ENCODE data around the gene NOL9.
"Not testable (repeated sequence)": the region's sequence is repeated elsewhere in the genome, so short reads cannot be mapped to it uniquely, and the experiment has no call there.

The NOL9 gene

DNA sequence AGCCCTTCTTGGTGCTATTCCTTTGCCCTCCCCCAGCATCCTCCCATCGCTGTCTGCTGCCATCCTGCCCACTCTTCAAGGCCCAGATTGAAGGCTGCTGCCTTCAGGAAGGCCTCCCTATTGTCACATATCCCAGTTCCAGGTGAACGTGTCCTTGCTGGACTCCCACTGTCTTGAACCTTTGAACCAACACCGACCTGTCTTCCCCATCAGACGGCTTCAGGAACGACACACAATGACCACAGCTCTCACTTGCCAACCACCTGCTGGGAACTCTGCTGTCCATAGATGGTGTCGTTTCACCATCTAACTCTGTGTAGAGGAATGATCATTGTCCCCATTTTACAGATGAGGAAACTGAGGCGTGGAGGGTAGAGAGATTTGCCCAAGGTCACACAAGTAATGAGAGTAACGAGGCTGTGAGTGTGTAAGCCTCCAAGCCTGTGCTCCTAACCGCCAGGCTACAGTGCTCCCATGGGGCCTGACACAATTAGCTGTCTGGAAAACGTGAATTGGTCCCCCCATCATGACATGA lies 53.0 kb downstream of the NOL9 start:
- peaks cover 10% of the 10 kb centered on the region for H3K4me1 Mint-ChIP-seq (ENCODE audit: low read depth)
- no peaks in the 10 kb centered on the region for H3K36me3 Mint-ChIP-seq (ENCODE audit: low read depth)
- DNase-seq, result no peak
- H3K9me3 Mint-ChIP-seq, result no peaks in the 10 kb centered on the region
- H3K27me3 Mint-ChIP-seq, result peaks cover 19% of the 10 kb centered on the region
- no peak overlapping the region for H3K4me3 Mint-ChIP-seq
- H3K27ac Mint-ChIP-seq, result no peak overlapping the region

GRCh38 chr1:6500544-6501278 lies 53.6 kb downstream of the NOL9 start:
- Mint-ChIP-seq H3K36me3 (ENCODE audit: low read depth) (no peaks in the 10 kb centered on the region), H3K27me3 (peaks cover 25% of the 10 kb centered on the region), H3K27ac (no peak overlapping the region)

DNA sequence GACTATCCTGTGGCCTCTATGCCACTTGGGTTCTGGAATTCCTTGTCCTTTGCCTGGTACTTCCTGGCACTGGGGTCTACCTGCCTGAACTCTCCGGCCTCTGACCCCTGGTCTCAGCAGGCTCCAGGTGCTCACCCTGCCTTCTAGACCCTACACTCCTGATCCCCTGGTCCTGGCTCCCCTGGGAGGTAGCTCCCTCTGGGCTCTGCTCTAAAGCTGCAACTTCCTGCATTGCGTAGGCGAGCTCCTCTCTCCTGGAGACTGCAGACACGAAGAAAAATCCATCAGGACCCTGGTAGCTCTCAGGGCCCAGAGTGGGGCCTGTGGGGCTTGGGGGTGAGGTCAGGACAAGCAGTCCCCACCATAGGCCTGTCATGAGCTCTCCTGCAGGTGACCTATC lies 55.0 kb downstream of the NOL9 start:
- Mint-ChIP-seq H3K4me1 (ENCODE audit: low read depth) (peaks cover 16% of the 10 kb centered on the region), H3K27me3 (peaks cover 27% of the 10 kb centered on the region), H3K9me3 (no peaks in the 10 kb centered on the region), H3K27ac (no peak overlapping the region), H3K36me3 (ENCODE audit: low read depth) (no peaks in the 10 kb centered on the region), H3K4me3 (no peak overlapping the region)
- DNase-seq, result no peak

More at GRCh38 chr1:6500544-6501278, 53.6 kb downstream of the NOL9 start:
- no peak for DNase-seq
- H3K4me1 Mint-ChIP-seq (ENCODE audit: low read depth), result peaks cover 15% of the 10 kb centered on the region
- no peak overlapping the region for H3K4me3 Mint-ChIP-seq
- H3K9me3 Mint-ChIP-seq, result no peaks in the 10 kb centered on the region

DNA sequence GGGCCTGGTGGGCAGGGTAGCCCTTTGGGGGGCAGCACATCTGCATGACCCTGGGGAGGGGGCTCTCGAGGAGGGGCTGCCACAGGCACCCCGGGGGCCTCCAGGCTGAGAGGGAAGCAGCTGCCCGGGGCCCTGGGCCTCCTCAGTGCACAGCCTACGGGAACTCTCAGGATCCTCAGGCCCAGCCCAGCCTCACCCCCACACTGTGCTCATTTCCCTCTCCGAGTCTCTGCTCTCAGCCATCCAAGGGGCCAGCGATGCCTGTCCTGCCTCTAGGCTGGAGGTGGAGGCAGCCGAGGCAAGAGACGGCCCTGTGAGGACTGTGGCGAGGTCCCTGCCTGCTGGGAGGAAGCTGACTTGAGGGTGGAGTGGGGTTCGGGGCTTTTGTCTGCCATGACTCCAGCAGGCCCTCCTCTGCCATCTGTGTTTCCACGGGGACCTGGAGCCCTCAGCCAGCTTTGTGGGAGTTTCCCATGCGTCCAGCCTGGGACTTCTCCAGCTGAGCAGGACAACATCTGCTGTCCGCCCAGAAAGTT lies 55.7 kb downstream of the NOL9 start:
- no peak for DNase-seq
- H3K27me3 Mint-ChIP-seq, result peaks cover 27% of the 10 kb centered on the region
- H3K4me3 Mint-ChIP-seq, result no peak overlapping the region
- H3K4me1 Mint-ChIP-seq (ENCODE audit: low read depth), result peaks cover 16% of the 10 kb centered on the region
- H3K36me3 Mint-ChIP-seq (ENCODE audit: low read depth), result no peaks in the 10 kb centered on the region
- H3K27ac Mint-ChIP-seq, result no peak overlapping the region
- no peaks in the 10 kb centered on the region for H3K9me3 Mint-ChIP-seq

GRCh38 chr1:6497867-6498575 lies 56.3 kb downstream of the NOL9 start:
- H3K36me3 Mint-ChIP-seq (ENCODE audit: low read depth), result no peaks in the 10 kb centered on the region
- peaks cover 27% of the 10 kb centered on the region for H3K27me3 Mint-ChIP-seq
- H3K9me3 Mint-ChIP-seq, result no peaks in the 10 kb centered on the region
- H3K4me1 Mint-ChIP-seq (ENCODE audit: low read depth), result peaks cover 19% of the 10 kb centered on the region
- peak overlapping the region; percentile 68 for H3K4me3 Mint-ChIP-seq
- no peak for DNase-seq
- H3K27ac Mint-ChIP-seq, result no peak overlapping the region

- peaks cover 27% of the 10 kb centered on the region for H3K27me3 Mint-ChIP-seq
- peak; percentile 67 for DNase-seq
- H3K4me3 Mint-ChIP-seq, result peak overlapping the region; percentile 68
- peaks cover 19% of the 10 kb centered on the region for H3K4me1 Mint-ChIP-seq (ENCODE audit: low read depth)
- no peaks in the 10 kb centered on the region for H3K36me3 Mint-ChIP-seq (ENCODE audit: low read depth)
- no peak overlapping the region for H3K27ac Mint-ChIP-seq
- no peaks in the 10 kb centered on the region for H3K9me3 Mint-ChIP-seq
Measured at GRCh38 chr1:6497215-6497866, 57.0 kb downstream of the NOL9 start.

GRCh38 chr1:6496890-6497214 lies 57.5 kb downstream of the NOL9 start:
- no peak overlapping the region for H3K27ac Mint-ChIP-seq
- H3K4me1 Mint-ChIP-seq (ENCODE audit: low read depth), result peaks cover 19% of the 10 kb centered on the region
- peaks cover 27% of the 10 kb centered on the region for H3K27me3 Mint-ChIP-seq
- no peak for DNase-seq
- peak overlapping the region; percentile 42 for H3K4me3 Mint-ChIP-seq
- no peaks in the 10 kb centered on the region for H3K9me3 Mint-ChIP-seq
- no peaks in the 10 kb centered on the region for H3K36me3 Mint-ChIP-seq (ENCODE audit: low read depth)

- no peak overlapping the region for H3K27ac Mint-ChIP-seq
Measured at GRCh38 chr1:6496365-6496721, 58.0 kb downstream of the NOL9 start.

DNA sequence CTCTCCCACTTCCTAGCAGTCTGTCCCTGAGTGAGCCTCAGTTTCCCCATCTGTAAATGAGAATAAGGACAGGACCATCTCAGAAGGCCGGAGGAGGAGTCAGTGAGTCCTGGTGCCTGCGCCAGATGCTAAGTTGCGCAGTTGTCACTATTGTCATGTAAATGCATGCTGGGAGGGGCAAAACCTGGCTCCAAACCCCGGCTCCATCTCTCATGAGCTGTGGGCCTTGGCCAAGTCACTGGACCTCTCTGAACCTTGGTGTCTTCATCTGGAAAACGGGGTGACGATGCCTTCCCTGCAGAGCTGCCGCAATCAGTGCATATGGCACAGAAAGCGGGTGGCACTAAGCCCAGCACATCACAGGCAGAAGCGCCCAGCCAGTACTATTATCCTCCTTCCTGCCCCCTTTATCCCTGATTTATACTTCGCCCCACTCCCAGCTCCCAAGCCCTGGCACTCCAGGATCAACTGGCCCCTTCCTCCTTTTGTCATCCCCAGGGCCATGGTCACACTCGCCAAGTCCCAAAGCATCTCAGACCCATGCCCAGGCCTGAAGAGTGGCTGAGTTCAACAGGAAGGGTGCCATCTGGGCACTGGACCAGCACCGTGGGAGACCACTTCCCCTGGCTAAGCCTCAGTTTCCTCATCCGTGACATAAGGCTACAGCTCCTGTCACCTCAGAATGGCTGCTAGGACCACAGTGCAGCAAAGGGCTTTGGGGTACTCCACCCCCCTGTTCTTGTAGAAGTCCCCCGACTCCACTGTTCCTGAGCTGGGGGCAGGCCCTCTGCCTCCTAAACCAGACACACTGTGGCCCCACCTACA lies 58.6 kb downstream of the NOL9 start:
- Mint-ChIP-seq H3K27me3 (peaks cover 25% of the 10 kb centered on the region), H3K27ac (no peak overlapping the region), H3K4me1 (ENCODE audit: low read depth) (peaks cover 27% of the 10 kb centered on the region), H3K36me3 (ENCODE audit: low read depth) (no peaks in the 10 kb centered on the region), H3K9me3 (no peaks in the 10 kb centered on the region), H3K4me3 (no peak overlapping the region)
- DNase-seq, result no peak

More at GRCh38 chr1:6496365-6496721, 58.0 kb downstream of the NOL9 start:
- DNase-seq, result no peak
- Mint-ChIP-seq H3K36me3 (ENCODE audit: low read depth) (no peaks in the 10 kb centered on the region), H3K27me3 (peaks cover 27% of the 10 kb centered on the region), H3K9me3 (no peaks in the 10 kb centered on the region), H3K4me1 (ENCODE audit: low read depth) (peaks cover 24% of the 10 kb centered on the region), H3K4me3 (peak overlapping the region; percentile 42)

DNA sequence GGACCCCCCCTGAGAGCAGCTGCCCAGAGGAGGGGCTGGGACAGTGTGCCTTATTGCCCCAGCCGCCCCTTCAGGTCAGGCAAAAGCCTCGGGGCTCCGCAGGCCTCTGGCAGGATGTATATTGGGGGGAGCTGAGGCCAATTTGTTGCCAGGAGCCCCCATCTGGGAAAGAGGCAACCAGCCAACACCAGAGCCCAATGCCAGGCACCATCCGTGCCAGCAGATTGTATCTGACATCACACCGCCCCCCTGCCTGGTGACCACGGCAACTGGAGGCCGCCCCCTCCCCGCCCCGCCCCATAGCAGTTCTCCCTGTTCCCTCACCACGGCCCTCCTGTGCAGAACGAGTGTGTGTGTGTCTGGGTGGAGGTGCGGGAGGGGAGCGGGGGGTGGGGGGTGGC lies 59.3 kb downstream of the NOL9 start:
- no peak overlapping the region for H3K4me3 Mint-ChIP-seq
- H3K9me3 Mint-ChIP-seq, result no peaks in the 10 kb centered on the region
- peaks cover 25% of the 10 kb centered on the region for H3K27me3 Mint-ChIP-seq
- no peaks in the 10 kb centered on the region for H3K36me3 Mint-ChIP-seq (ENCODE audit: low read depth)
- H3K4me1 Mint-ChIP-seq (ENCODE audit: low read depth), result peaks cover 27% of the 10 kb centered on the region
- DNase-seq, result no peak
- no peak overlapping the region for H3K27ac Mint-ChIP-seq

GRCh38 chr1:6494627-6495026 lies 59.7 kb downstream of the NOL9 start:
- H3K4me1 Mint-ChIP-seq (ENCODE audit: low read depth), result peaks cover 27% of the 10 kb centered on the region
- no peak overlapping the region for H3K27ac Mint-ChIP-seq
- no peak for DNase-seq
- peaks cover 25% of the 10 kb centered on the region for H3K27me3 Mint-ChIP-seq
- H3K4me3 Mint-ChIP-seq, result no peak overlapping the region
- H3K9me3 Mint-ChIP-seq, result no peaks in the 10 kb centered on the region
- no peaks in the 10 kb centered on the region for H3K36me3 Mint-ChIP-seq (ENCODE audit: low read depth)

DNA sequence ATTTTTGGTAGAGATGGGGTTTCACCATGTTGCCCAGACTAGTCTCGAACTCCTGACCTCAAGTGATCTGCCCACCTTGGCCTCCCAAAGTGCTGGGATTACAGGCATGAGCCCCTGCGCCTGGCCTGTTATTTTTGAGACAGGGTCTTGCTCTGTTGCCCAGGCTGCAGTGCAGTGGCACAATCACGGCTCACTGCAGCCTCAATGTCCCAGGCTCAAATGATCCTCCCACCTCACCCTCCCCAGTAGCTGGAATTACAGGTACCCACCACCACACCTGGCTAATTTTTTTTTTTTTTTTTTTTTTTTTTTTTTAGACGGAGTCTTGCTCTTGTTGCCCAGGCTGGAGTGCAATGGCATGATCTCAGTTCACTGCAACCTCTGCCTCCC lies 60.5 kb downstream of the NOL9 start:
- DNase-seq; H3K9me3 Mint-ChIP-seq; H3K36me3 Mint-ChIP-seq (ENCODE audit: low read depth); H3K27ac Mint-ChIP-seq; H3K4me3 Mint-ChIP-seq: not testable (repeated sequence)
- Mint-ChIP-seq H3K4me1 (ENCODE audit: low read depth) (peaks cover 27% of the 10 kb centered on the region), H3K27me3 (peaks cover 22% of the 10 kb centered on the region)

- Mint-ChIP-seq H3K27me3 (peaks cover 21% of the 10 kb centered on the region), H3K36me3 (ENCODE audit: low read depth) (no peaks in the 10 kb centered on the region), H3K9me3 (no peaks in the 10 kb centered on the region), H3K27ac (peak overlapping the region; percentile 67), H3K4me3 (peak overlapping the region; percentile 79), H3K4me1 (ENCODE audit: low read depth) (peaks cover 19% of the 10 kb centered on the region)
- no peak for DNase-seq
Measured at GRCh38 chr1:6491966-6492365, 62.3 kb downstream of the NOL9 start.

DNA sequence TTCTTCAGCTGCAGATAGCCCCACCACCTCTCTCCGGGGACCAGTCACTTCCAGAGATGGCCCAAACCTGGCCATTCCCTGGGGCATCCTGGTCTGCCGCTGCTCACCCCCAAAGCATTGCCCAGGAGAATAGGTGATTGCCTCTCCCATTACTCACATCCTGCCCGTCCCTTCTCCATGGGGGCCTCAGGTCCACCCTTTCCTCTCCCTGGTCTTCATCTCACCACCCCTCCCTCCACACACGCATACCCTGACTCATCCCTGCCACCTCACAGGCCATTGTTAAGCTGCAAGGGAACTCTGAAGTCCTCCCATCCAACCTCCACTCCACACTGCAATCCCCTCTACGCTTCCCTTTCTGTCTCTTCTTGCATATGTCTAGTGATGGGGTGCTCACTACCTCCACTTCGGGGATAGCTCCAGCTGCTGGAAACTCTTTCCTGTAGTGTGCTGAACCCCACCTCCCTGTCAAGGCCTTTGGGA lies 62.8 kb downstream of the NOL9 start, which contains the start of gene PLEKHG5:
Gene PLEKHG5, minus strand, starts transcription at position 188 of the 483 bp plus-strand sequence. CDS start 14,096 bp downstream, outside the sequence.
- Mint-ChIP-seq H3K9me3 (no peaks in the 10 kb centered on the region), H3K27ac (peak within 1 kb of the TSS; percentile 75), H3K4me3 (peak within 1 kb of the TSS; percentile 79), H3K36me3 (ENCODE audit: low read depth) (no peaks in the 10 kb centered on the region), H3K27me3 (peaks cover 23% of the 10 kb centered on the region), H3K4me1 (ENCODE audit: low read depth) (peaks cover 20% of the 10 kb centered on the region)
- DNase-seq, result no peak

All from activated T-cell treated with anti-CD3 and anti-CD28 coated beads, Interleukin-2, amount 50 U/mL, for 24 hours (primary cell).